Body of pancreas (tissue), 4 donors: ENCODE results near the gene CCND1. TPM values are rescaled to one million over a fixed set of nuclear protein-coding genes. Genes with fewer than 3 reads are reported as not detected.

Experiments
- ATAC-seq: fragments of 150-250 bp; one replicate; pipeline ENCODE4 v1.9.1; 2016
- DNase-seq, 4 donors: peaks; one replicate each; pipeline ENCODE4 v3.0.0-alpha.2; 2019
- H3K27ac ChIP-seq, 4 donors: fragments of 200-600 bp; sonication (generic); 1 replicate in 3 of 4; 2 replicates in 1 of 4; pipeline versions ENCODE4 v1.5.1 to v1.6.1; 2016 to 2019; ENCODE audit warnings: mild to moderate bottlenecking in 1 of 4, mixed read lengths in 1 of 4, moderate library complexity in 1 of 4
- H3K27me3 ChIP-seq, 2 donors: fragments of 200-600 bp; sonication (generic); one replicate each; pipeline ENCODE4 v1.6.0; 2016; ENCODE audit warnings: mild to moderate bottlenecking in 1 of 2
- H3K36me3 ChIP-seq, 2 donors: fragments of 200-600 bp; sonication (generic); replicated peaks in 1 of 2; 2 replicates each; pipeline ENCODE4 v1.5.1; 2016; ENCODE audit warnings: low read depth in 2 of 2; ENCODE audit not compliant: insufficient read depth in 1 of 2
- H3K4me1 ChIP-seq: fragments of 200-600 bp; sonication (generic); one replicate; pipeline ENCODE4 v1.6.0; 2016
- H3K4me3 ChIP-seq, 2 donors: fragments of 200-600 bp; sonication (generic); 1 replicate in 1 of 2; 2 replicates in 1 of 2; pipeline ENCODE4 v1.5.1; 2016 to 2019
- H3K9me3 ChIP-seq, 3 donors: fragments of 200-600 bp; sonication (generic); 1 replicate in 2 of 3; 2 replicates in 1 of 3; pipeline ENCODE4 v1.5.1; 2016
- POLR2A ChIP-seq, 3 donors: fragments of 450-650 bp; IDR thresholded peaks; one replicate each; pipeline ENCODE4 v1.6.1; 2016; ENCODE audit warnings: antibody characterized with exemption in 3 of 3, mild to moderate bottlenecking in 2 of 3
- WGBS, 2 donors: methylation state at CpG; one replicate each; pipeline ENCODE4 v1.1.5; 2017; 5-methylcytosine and 5-hydroxymethylcytosine counted together
- intact Hi-C: fragments of 100-400 bp; cut with DNase I; formaldehyde crosslinking; loops from one replicate; pipeline ENCODE4 v1.15.1; 2023
- total RNA-seq, 2 donors: library from RNA; depleted of rRNA; stranded (reverse); fragments of >200 nt; gene quantifications; one replicate each; pipeline ENCODE4 v1.1.0, GENCODE V29; 2016
- TF ChIP-seq, protein P1 (sequence below), 7 experiments: fragments of 450-650 bp in 4 of 7; fragments of 200-600 bp in 3 of 7; sonication (generic) in 3 of 7; IDR thresholded peaks; one replicate each; pipeline ENCODE4 v1.5.1; 2016 to 2019; ENCODE audit warnings: antibody characterized with exemption in 7 of 7

The CCND1 gene
- total RNA-seq, 2 donors from 2014 or later, result 90.3 to 201 TPM

DNA sequence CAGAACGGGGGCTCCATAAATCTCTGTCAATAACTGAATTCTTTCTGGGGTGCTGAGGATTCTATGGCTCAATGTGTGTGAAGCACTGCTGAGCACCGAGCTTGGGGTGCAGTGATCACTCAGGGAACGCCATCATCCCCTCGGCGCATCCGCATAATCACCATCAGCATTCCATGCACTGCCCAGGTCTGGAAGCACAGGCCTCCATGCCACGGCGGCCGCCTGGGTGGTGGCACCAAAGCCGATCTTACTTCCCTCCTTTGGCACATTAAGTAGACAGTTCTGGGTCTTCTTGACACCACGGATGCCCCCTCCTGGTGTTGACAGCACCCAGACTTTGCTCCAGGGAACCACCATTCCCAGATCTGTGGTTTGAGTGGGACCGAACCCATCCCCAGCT, 18.6 kb downstream of the CCND1 start:
- 87 to 93% methylated on average over 10 to 12 of the region's 12 CpGs for WGBS, 2 donors
- no peaks in the 10 kb centered on the region for H3K9me3 ChIP-seq
- no peaks in the 10 kb centered on the region for H3K27me3 ChIP-seq
- DNase-seq (no peak), ATAC-seq (no peak)
- TF ChIP-seq POLR2A (IDR thresholded peaks at IDR 0.05), result no peak
- TF ChIP-seq, protein P1, sequence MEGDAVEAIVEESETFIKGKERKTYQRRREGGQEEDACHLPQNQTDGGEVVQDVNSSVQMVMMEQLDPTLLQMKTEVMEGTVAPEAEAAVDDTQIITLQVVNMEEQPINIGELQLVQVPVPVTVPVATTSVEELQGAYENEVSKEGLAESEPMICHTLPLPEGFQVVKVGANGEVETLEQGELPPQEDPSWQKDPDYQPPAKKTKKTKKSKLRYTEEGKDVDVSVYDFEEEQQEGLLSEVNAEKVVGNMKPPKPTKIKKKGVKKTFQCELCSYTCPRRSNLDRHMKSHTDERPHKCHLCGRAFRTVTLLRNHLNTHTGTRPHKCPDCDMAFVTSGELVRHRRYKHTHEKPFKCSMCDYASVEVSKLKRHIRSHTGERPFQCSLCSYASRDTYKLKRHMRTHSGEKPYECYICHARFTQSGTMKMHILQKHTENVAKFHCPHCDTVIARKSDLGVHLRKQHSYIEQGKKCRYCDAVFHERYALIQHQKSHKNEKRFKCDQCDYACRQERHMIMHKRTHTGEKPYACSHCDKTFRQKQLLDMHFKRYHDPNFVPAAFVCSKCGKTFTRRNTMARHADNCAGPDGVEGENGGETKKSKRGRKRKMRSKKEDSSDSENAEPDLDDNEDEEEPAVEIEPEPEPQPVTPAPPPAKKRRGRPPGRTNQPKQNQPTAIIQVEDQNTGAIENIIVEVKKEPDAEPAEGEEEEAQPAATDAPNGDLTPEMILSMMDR (IDR thresholded peaks at IDR 0.05), result no peak
- no peak overlapping the region for H3K27ac ChIP-seq
- intact Hi-C loops, result no loop called here
- H3K4me1 ChIP-seq, result peaks cover 7% of the 10 kb centered on the region
- no peak overlapping the region for H3K4me3 ChIP-seq
- H3K36me3 ChIP-seq, result peaks cover 0 to under 1% of the 10 kb centered on the region in 2 donors

DNA sequence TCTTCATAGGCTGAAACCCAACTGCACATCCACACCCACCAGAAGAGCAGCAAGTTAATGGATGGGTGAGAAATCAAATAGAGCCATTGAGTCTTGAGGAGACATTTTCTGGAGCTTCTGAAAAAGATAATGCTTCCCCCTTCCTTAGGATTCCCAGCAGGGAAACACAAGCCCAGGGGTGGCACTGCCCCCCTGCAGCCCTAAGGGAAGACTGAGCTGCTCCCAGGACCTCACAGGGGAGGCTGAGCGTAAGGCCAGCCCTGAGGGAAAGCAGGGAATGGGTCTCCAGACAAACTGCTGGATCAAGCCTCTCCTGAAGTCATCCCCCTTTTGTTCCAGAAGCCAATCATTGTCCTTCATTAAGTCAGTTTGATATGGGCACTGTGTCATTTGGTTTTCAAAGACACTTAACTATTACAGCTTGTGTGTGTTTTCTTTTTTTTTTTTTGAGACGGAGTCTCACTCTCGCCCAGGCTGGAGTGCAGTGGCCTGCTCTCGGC, 19.1 kb downstream of the CCND1 start:
- intact Hi-C loops, result no loop called here
- H3K27ac ChIP-seq, result no peak overlapping the region
- peaks cover 0 to 5% of the 10 kb centered on the region in 2 donors for H3K36me3 ChIP-seq
- no peaks in the 10 kb centered on the region for H3K27me3 ChIP-seq
- DNase-seq (no peak), ATAC-seq (no peak)
- 94 to 98% methylated on average over 4 of the region's 4 CpGs for WGBS, 2 donors
- H3K9me3 ChIP-seq, result no peaks in the 10 kb centered on the region
- H3K4me3 ChIP-seq, result no peak overlapping the region
- peaks cover 3% of the 10 kb centered on the region for H3K4me1 ChIP-seq
- TF ChIP-seq, protein P1 (IDR thresholded peaks at IDR 0.05), result no peak
- no peak for TF ChIP-seq POLR2A (IDR thresholded peaks at IDR 0.05)

DNA sequence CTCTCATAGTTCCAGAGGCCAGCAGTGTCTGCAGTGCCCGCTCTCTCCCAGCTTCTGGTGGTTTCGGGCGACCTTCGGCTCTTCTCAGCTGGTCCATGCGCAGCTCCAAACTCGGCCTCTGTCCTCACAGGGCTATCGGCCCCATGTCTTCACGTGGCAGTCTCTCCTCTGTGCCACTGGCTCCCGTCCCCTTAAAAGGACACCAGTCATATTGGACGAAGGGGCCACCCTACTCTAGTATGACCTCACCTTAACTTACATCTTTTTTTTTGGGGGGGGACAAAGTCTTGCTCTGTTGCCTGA, 20.4 kb downstream of the CCND1 start:
- intact Hi-C loops, result no loop called here
- H3K4me1 ChIP-seq, result no peaks in the 10 kb centered on the region
- H3K9me3 ChIP-seq, result no peaks in the 10 kb centered on the region
- WGBS, 2 donors, result 80 to 82% methylated on average over 10 of the region's 10 CpGs
- no peak for ATAC-seq
- H3K27ac ChIP-seq, result no peak overlapping the region
- no peak overlapping the region for H3K4me3 ChIP-seq
- H3K36me3 ChIP-seq, result peaks cover 0 to 5% of the 10 kb centered on the region in 2 donors
- no peak for TF ChIP-seq POLR2A (IDR thresholded peaks at IDR 0.05)
- TF ChIP-seq, protein P1 (IDR thresholded peaks at IDR 0.05), result no peak
- no peaks in the 10 kb centered on the region for H3K27me3 ChIP-seq
- no peak for DNase-seq

DNA sequence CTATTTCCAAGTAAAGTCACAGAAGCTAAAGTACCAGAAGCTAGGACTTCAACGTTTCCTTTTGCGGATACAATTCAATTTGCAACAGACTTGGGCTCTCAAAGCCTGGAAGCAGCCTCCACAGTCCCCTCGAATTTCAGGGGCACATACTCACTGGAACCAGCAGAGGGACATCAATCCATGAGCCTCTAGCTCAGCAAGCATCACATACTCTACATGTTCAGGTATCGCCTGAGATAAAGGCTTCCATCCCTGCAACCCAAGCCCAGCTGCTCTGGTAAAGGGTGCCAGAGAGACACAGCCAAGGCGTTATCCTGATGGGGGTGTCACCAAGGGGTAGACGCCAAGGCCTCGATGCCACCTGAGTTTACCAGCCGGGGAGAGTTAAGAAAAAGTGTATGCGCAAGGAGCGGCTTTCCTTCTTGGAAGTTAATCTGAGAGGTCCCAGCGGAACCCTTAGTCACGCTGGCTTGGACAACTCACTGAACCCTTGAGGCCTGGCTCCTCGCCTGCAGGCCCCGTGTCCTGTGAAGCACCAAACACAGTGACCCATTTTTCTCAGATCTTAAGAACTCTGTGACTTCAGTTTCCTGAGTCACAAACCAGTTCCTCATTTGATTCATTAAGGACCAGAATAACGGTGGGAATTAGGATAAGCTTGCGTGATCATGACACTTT, 21.2 kb downstream of the CCND1 start:
- no peak overlapping the region for H3K27ac ChIP-seq
- DNase-seq (peak in 2 of 4 donors; percentile 18 to 27), ATAC-seq (no peak)
- no peaks in the 10 kb centered on the region for H3K27me3 ChIP-seq
- WGBS, 2 donors, result 80 to 89% methylated on average over 16 of the region's 16 CpGs
- no peaks in the 10 kb centered on the region for H3K4me1 ChIP-seq
- intact Hi-C loops, result no loop called here
- TF ChIP-seq, protein P1 (IDR thresholded peaks at IDR 0.05), result no peak
- no peak for TF ChIP-seq POLR2A (IDR thresholded peaks at IDR 0.05)
- H3K9me3 ChIP-seq, result no peaks in the 10 kb centered on the region
- H3K4me3 ChIP-seq, result no peak overlapping the region
- H3K36me3 ChIP-seq, result peaks cover 0 to 10% of the 10 kb centered on the region in 2 donors

DNA sequence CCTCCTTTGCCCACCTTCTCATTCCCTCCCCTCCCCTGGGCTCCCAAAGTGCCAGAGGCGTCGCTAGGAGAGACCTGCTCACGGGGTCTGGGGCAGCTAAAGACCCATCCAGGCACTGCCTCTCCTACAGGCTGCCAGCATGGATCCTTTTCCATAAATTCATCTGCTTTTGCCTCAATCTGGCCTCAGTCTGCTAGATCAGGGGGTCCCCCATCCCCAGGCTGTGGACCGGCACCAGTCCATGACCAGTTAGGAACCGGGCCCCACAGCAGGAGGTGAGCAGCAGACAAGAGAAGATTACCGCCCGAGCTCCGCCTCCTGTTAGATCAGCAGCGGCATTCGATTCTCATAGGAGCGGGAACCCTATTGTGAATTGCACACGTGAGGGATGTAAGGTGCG, 21.9 kb downstream of the CCND1 start:
- intact Hi-C loops, result no loop called here
- DNase-seq, result no peak

More for the DNA sequence above, 21.9 kb downstream of the CCND1 start:
- Histone ChIP-seq H3K4me1 (no peaks in the 10 kb centered on the region), H3K36me3 (peaks cover 0 to 10% of the 10 kb centered on the region in 2 donors), H3K9me3 (no peaks in the 10 kb centered on the region), H3K4me3 (no peak overlapping the region), H3K27me3 (no peaks in the 10 kb centered on the region), H3K27ac (no peak overlapping the region)
- ATAC-seq, result no peak
- TF ChIP-seq, protein P1 (IDR thresholded peaks at IDR 0.05), result no peak
- no peak for TF ChIP-seq POLR2A (IDR thresholded peaks at IDR 0.05)
- WGBS, 2 donors, result 94 to 97% methylated on average over 3 to 13 of the region's 13 CpGs
